HepG2 (cell line): ENCODE measurements around the gene VDAC2. TPM values are rescaled to one million over a fixed set of nuclear protein-coding genes. Genes with fewer than 3 reads are reported as not detected.

Experiments
- ATAC-seq: fragments of 200-7000 bp; cut with Tn5 transposase; 3 replicates; pipeline ENCODE4 v1.9.1; 2020; ENCODE audit warnings: mild to moderate bottlenecking, moderate library complexity
- BruUV-seq: library from RNA; stranded (reverse); fragments of 400-500 nt; replicated peaks from 2 replicates; lab custom pipeline; 2021; lab: Mats Ljungman, UMichigan
- CTCF ChIA-PET: fragments of 300-600 bp; formaldehyde crosslinking; extraction: SDS; loops from one replicate; lab custom pipeline; 2021; ENCODE audit warnings: low total read pairs, inconsistent platforms, low intra/inter-chr PET ratio; lab: Yijun Ruan, JAX
- POLR2A ChIA-PET: fragments of 350-600 bp; sonication (Branson Sonifier 250); formaldehyde crosslinking; loops from one replicate; lab custom pipeline; 2020; ENCODE audit warnings: antibody characterized with exemption, inconsistent platforms; lab: Yijun Ruan, JAX
- DNase-seq: peaks from one replicate; pipeline ENCODE4 v3.0.0-alpha.2; 2015; ENCODE audit warnings: low spot score
- FAIRE-seq: peaks from 3 replicates; lab custom pipeline; 2011; peaks lifted over from hg19 to GRCh38; lab: Jason Lieb, UNC
- H2AFZ ChIP-seq: one replicate; pipeline ENCODE4 v1.6.1; 2011; ENCODE audit warnings: low read length, inconsistent platforms
- H3K27ac ChIP-seq: fragments of 300-600 bp; 3 replicates; pipeline ENCODE4 v1.8.0; 2011; ENCODE audit warnings: mixed run types, mild to moderate bottlenecking, mixed read lengths, low read length, inconsistent platforms; ENCODE audit not compliant: insufficient read depth; ENCODE audit errors: extremely low read length
- H3K27me3 ChIP-seq, 2 experiments: fragments of 200-600 bp in 1 of 2; 2 replicates in 1 of 2; 3 replicates in 1 of 2; pipeline versions ENCODE4 v1.6.0 to v1.8.0; 2011; ENCODE audit warnings: low read length in 2 of 2, mild to moderate bottlenecking in 2 of 2, moderate library complexity in 2 of 2, inconsistent platforms in 1 of 2; ENCODE audit not compliant: insufficient read depth in 2 of 2, control insufficient read depth in 1 of 2
- H3K36me3 ChIP-seq, 2 experiments: fragments of 200-600 bp in 1 of 2; replicated peaks in 1 of 2; 2 replicates in 1 of 2; 3 replicates in 1 of 2; pipeline versions ENCODE4 v1.5.1 to v1.8.0; 2011; ENCODE audit warnings: low read length in 2 of 2, inconsistent platforms in 1 of 2; ENCODE audit not compliant: insufficient read depth in 2 of 2, control insufficient read depth in 1 of 2
- H3K4me1 ChIP-seq: 2 replicates; pipeline ENCODE4 v1.5.1; 2012; ENCODE audit warnings: low read length, inconsistent platforms; ENCODE audit not compliant: insufficient read depth
- H3K4me2 ChIP-seq: 2 replicates; pipeline ENCODE4 v1.6.0; 2011; ENCODE audit warnings: low read depth, low read length, inconsistent platforms
- H3K4me3 ChIP-seq, 3 experiments: fragments of 200-600 bp in 1 of 3; sonication (generic), shearing (Covaris generic) in 1 of 3; replicated peaks in 1 of 3; 2 replicates each; pipeline ENCODE4 v1.5.1; 2011 to 2016; ENCODE audit warnings: low read length in 3 of 3, inconsistent platforms in 2 of 3, low read depth in 2 of 3, mild to moderate bottlenecking in 2 of 3, control low read depth in 1 of 3, mixed read lengths in 1 of 3; ENCODE audit not compliant: insufficient read depth in 1 of 3
- H3K79me2 ChIP-seq: one replicate; pipeline ENCODE4 v1.6.1; 2011; ENCODE audit warnings: low read length, inconsistent platforms; ENCODE audit not compliant: insufficient read depth
- H3K9ac ChIP-seq: 2 replicates; pipeline ENCODE4 v1.6.0; 2011; ENCODE audit warnings: mild to moderate bottlenecking, low read depth, low read length, inconsistent platforms; ENCODE audit not compliant: insufficient read depth
- H3K9me3 ChIP-seq: 2 replicates; pipeline ENCODE4 v1.5.1; 2012; ENCODE audit warnings: mild to moderate bottlenecking, low read length
- H4K20me1 ChIP-seq: 2 replicates; pipeline ENCODE4 v1.6.0; 2011; ENCODE audit warnings: inconsistent platforms, mild to moderate bottlenecking, low read length, moderate library complexity; ENCODE audit not compliant: insufficient read depth
- AHR ChIP-seq: IDR thresholded peaks from 2 replicates; pipeline ENCODE4 v1.6.1; 2018; ENCODE audit warnings: missing genetic modification reagents, missing compliant biosample characterization
- MAZ ChIP-seq, 2 experiments: sonication (generic) in 1 of 2; formaldehyde crosslinking in 1 of 2; IDR thresholded peaks; 2 replicates each; pipeline versions ENCODE4 v1.5.0 to v1.6.1; 2012 to 2020; ENCODE audit warnings: low read depth in 2 of 2, mild to moderate bottlenecking in 2 of 2, borderline replicate concordance in 1 of 2, improper control_type of control experiment in 1 of 2, low read length in 1 of 2, missing genetic modification reagents in 1 of 2, moderate library complexity in 1 of 2
- RAD21 ChIP-seq: fragments of 450-650 bp; formaldehyde crosslinking; IDR thresholded peaks from 2 replicates; pipeline ENCODE4 v1.5.0; 2020; ENCODE audit warnings: mild to moderate bottlenecking
- TCF7 ChIP-seq: sonication (generic); IDR thresholded peaks from 2 replicates; pipeline ENCODE4 v1.6.1; 2016; ENCODE audit warnings: antibody characterized with exemption, low read depth
- ZFP41 ChIP-seq: sonication (generic); formaldehyde crosslinking; IDR thresholded peaks from 2 replicates; pipeline ENCODE4 v1.4.0; 2020; ENCODE audit warnings: mild to moderate bottlenecking, missing genetic modification reagents, borderline replicate concordance
- WGBS: methylation state at CpG from one replicate; pipeline ENCODE4 v1.1.6; 2017; ENCODE audit warnings: low lambda C conversion rate; 5-methylcytosine and 5-hydroxymethylcytosine counted together
- in situ Hi-C: cut with HindIII; loops from 2 replicates; pipeline ENCODE4 v1.10.0; 2017; ENCODE audit warnings: low pct_unique_long_range_greater_than_20kb; ENCODE audit not compliant: extremely low pct_ligation_motif_present
- intact Hi-C: fragments of 100-400 bp; cut with micrococcal nuclease; formaldehyde crosslinking; loops from one replicate; pipeline ENCODE4 v1.10.0; 2022; ENCODE audit not compliant: unreplicated experiment
- polyA plus RNA-seq, 8 experiments: library from polyadenylated mRNA; depleted of rRNA in 3 of 8; stranded (reverse) in 7 of 8; unstranded in 1 of 8; fragments of >200 nt; fragmentation: Illumina TruSeq in 4 of 8; extraction: Trizol in 4 of 8; gene quantifications; 2 replicates each; pipeline versions ENCODE4 v1.2.1 to v1.2.3, GENCODE V29; 2011 to 2016; ENCODE audit warnings: low read depth in 4 of 8, missing spikeins in 1 of 8, mixed read lengths in 1 of 8; ENCODE audit not compliant: insufficient read depth in 1 of 8
- total RNA-seq, 5 experiments: library from RNA; depleted of rRNA; stranded (reverse); fragments of >200 nt; fragmentation: Illumina TruSeq; extraction: Trizol; gene quantifications; 2 replicates each; pipeline ENCODE4 v1.2.3, GENCODE V29; 2016; ENCODE audit warnings: low read depth in 1 of 5
- TF ChIP-seq, protein P1 (sequence below): sonication (generic); formaldehyde crosslinking; IDR thresholded peaks from 2 replicates; pipeline ENCODE4 v1.5.1; 2020; ENCODE audit warnings: mild to moderate bottlenecking, missing genetic modification reagents, moderate library complexity
- TF ChIP-seq, protein P2 (sequence below): sonication (generic); formaldehyde crosslinking; IDR thresholded peaks from 2 replicates; pipeline ENCODE4 v1.4.0; 2020; ENCODE audit warnings: mild to moderate bottlenecking, missing genetic modification reagents
- TF ChIP-seq, protein P3 (sequence below), 2 experiments: fragments of 450-650 bp in 1 of 2; sonication (generic) in 1 of 2; formaldehyde crosslinking; IDR thresholded peaks; 2 replicates each; pipeline versions ENCODE4 v1.5.0 to v1.8.0; 2020 to 2022; ENCODE audit warnings: mild to moderate bottlenecking in 1 of 2, missing genetic modification reagents in 1 of 2
- TF ChIP-seq, protein P4 (sequence below): sonication (generic); formaldehyde crosslinking; IDR thresholded peaks from 2 replicates; pipeline ENCODE4 v1.9.0; 2022; ENCODE audit warnings: low read depth, missing genetic modification reagents

Gene VDAC2
- total and polyA plus RNA-seq, 2 of the 13 experiments (the other 11 are each of a cell fraction or from before 2014, with no cell fraction given): 67.9 to 222 TPM

DNA sequence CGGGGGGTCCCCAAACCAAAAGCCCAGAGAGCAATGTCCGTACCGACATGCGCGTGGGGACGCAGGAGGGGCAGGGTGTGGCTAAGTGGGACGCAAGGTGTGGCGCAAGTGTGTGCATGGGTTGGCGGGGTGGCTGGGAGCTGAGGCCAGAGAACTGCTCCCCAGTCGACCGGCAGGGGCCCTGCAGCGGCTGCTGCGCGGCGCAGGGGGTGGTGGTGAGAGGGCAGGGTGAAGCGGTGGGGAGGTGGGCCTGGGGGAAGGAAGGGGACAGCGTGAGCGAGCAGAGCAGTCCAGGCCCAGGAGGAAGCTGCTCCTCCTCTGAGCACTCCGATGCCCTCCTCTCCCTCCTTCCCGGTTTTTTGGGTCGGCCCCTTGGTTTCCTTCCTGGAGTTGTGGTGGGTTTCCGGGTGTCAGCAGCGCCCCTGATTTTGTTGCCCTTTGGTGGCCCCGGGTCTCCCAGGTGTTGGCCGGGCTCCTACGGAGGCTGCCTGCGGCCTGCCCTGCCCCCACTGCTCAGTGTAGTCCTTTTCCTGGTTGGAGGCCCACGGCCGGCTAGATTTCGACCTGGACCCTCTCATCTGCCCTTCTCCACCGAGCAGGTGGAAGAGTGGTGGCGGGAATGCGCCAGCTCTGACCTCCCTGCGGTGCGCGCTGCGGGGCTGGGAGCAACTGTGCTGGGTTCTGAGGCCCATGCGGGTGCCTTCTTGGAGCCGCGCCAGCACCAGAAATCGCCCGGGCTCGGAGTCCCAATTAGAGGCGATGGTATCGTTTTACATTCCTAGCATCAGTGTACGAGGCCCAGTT is 65.7 kb downstream of the VDAC2 start:
- intact Hi-C loops (no loop called here), in situ Hi-C loops (loop anchor here (25.0 kb wide), 1 partner anchor 1036 kb away; no protein-coding TSS in a partner anchor)
- H2AFZ ChIP-seq: no peak overlapping the region
- no peaks in the 10 kb centered on the region for H3K36me3 ChIP-seq
- ATAC-seq (no peak; the same call in 2 of the 3 replicates), DNase-seq (no peak), FAIRE-seq (no peak)
- no peaks in the 10 kb centered on the region for H3K79me2 ChIP-seq
- peaks cover 12% of the 10 kb centered on the region; the same call in 1 of the 2 replicates for H3K4me1 ChIP-seq
- POLR2A ChIA-PET: no interaction called here
- CTCF ChIA-PET: no interaction called here
- H3K9ac ChIP-seq: no peak overlapping the region
- H3K27me3 ChIP-seq: peaks cover 2 to 5% of the 10 kb centered on the region in 2 experiments; a peak in 3 of 5 replicates
- no peaks in the 10 kb centered on the region for H3K9me3 ChIP-seq
- H3K4me2 ChIP-seq: no peak overlapping the region
- WGBS: 81% methylated on average over 42 of the region's 46 CpGs
- H4K20me1 ChIP-seq: no peaks in the 10 kb centered on the region
- H3K4me3 ChIP-seq: no peak overlapping the region
- no peak overlapping the region for H3K27ac ChIP-seq
- no TSS peak for BruUV-seq
- no peak for TF ChIP-seq TCF7
- TF ChIP-seq, protein P1, sequence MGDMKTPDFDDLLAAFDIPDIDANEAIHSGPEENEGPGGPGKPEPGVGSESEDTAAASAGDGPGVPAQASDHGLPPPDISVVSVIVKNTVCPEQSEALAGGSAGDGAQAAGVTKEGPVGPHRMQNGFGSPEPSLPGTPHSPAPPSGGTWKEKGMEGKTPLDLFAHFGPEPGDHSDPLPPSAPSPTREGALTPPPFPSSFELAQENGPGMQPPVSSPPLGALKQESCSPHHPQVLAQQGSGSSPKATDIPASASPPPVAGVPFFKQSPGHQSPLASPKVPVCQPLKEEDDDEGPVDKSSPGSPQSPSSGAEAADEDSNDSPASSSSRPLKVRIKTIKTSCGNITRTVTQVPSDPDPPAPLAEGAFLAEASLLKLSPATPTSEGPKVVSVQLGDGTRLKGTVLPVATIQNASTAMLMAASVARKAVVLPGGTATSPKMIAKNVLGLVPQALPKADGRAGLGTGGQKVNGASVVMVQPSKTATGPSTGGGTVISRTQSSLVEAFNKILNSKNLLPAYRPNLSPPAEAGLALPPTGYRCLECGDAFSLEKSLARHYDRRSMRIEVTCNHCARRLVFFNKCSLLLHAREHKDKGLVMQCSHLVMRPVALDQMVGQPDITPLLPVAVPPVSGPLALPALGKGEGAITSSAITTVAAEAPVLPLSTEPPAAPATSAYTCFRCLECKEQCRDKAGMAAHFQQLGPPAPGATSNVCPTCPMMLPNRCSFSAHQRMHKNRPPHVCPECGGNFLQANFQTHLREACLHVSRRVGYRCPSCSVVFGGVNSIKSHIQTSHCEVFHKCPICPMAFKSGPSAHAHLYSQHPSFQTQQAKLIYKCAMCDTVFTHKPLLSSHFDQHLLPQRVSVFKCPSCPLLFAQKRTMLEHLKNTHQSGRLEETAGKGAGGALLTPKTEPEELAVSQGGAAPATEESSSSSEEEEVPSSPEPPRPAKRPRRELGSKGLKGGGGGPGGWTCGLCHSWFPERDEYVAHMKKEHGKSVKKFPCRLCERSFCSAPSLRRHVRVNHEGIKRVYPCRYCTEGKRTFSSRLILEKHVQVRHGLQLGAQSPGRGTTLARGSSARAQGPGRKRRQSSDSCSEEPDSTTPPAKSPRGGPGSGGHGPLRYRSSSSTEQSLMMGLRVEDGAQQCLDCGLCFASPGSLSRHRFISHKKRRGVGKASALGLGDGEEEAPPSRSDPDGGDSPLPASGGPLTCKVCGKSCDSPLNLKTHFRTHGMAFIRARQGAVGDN: no peak
- TF ChIP-seq, protein P2, sequence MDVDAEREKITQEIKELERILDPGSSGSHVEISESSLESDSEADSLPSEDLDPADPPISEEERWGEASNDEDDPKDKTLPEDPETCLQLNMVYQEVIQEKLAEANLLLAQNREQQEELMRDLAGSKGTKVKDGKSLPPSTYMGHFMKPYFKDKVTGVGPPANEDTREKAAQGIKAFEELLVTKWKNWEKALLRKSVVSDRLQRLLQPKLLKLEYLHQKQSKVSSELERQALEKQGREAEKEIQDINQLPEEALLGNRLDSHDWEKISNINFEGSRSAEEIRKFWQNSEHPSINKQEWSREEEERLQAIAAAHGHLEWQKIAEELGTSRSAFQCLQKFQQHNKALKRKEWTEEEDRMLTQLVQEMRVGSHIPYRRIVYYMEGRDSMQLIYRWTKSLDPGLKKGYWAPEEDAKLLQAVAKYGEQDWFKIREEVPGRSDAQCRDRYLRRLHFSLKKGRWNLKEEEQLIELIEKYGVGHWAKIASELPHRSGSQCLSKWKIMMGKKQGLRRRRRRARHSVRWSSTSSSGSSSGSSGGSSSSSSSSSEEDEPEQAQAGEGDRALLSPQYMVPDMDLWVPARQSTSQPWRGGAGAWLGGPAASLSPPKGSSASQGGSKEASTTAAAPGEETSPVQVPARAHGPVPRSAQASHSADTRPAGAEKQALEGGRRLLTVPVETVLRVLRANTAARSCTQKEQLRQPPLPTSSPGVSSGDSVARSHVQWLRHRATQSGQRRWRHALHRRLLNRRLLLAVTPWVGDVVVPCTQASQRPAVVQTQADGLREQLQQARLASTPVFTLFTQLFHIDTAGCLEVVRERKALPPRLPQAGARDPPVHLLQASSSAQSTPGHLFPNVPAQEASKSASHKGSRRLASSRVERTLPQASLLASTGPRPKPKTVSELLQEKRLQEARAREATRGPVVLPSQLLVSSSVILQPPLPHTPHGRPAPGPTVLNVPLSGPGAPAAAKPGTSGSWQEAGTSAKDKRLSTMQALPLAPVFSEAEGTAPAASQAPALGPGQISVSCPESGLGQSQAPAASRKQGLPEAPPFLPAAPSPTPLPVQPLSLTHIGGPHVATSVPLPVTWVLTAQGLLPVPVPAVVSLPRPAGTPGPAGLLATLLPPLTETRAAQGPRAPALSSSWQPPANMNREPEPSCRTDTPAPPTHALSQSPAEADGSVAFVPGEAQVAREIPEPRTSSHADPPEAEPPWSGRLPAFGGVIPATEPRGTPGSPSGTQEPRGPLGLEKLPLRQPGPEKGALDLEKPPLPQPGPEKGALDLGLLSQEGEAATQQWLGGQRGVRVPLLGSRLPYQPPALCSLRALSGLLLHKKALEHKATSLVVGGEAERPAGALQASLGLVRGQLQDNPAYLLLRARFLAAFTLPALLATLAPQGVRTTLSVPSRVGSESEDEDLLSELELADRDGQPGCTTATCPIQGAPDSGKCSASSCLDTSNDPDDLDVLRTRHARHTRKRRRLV (CRISPR knock-in tag): no peak
- no peak for TF ChIP-seq AHR (CRISPR knock-in tag)
- TF ChIP-seq, protein P3, sequence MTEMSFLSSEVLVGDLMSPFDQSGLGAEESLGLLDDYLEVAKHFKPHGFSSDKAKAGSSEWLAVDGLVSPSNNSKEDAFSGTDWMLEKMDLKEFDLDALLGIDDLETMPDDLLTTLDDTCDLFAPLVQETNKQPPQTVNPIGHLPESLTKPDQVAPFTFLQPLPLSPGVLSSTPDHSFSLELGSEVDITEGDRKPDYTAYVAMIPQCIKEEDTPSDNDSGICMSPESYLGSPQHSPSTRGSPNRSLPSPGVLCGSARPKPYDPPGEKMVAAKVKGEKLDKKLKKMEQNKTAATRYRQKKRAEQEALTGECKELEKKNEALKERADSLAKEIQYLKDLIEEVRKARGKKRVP (CRISPR knock-in tag; IDR thresholded peaks at IDR 0.05): no peak
- no peak for TF ChIP-seq ZFP41 (CRISPR knock-in tag)
- TF ChIP-seq, protein P4, sequence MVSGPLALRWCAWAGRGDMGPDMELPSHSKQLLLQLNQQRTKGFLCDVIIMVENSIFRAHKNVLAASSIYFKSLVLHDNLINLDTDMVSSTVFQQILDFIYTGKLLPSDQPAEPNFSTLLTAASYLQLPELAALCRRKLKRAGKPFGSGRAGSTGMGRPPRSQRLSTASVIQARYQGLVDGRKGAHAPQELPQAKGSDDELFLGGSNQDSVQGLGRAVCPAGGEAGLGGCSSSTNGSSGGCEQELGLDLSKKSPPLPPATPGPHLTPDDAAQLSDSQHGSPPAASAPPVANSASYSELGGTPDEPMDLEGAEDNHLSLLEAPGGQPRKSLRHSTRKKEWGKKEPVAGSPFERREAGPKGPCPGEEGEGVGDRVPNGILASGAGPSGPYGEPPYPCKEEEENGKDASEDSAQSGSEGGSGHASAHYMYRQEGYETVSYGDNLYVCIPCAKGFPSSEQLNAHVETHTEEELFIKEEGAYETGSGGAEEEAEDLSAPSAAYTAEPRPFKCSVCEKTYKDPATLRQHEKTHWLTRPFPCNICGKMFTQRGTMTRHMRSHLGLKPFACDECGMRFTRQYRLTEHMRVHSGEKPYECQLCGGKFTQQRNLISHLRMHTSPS: no peak
- TF ChIP-seq RAD21 (CRISPR knock-in tag): no peak
- TF ChIP-seq MAZ (IDR thresholded peaks at IDR 0.05; ENCODE audit: borderline replicate concordance, low read depth, low read length): no peak
- TF ChIP-seq MAZ (CRISPR knock-in tag; IDR thresholded peaks at IDR 0.05; ENCODE audit: low read depth): no peak
